Panc1 (cell line): Measurements from ENCODE around the gene C9orf152. TPM values are rescaled to one million over a fixed set of nuclear protein-coding genes. Genes with fewer than 3 reads are reported as not detected.

ENCODE experiments used
- ATAC-seq: fragments of 200-7000 bp; cut with Tn5 transposase; 2 replicates; pipeline ENCODE4 v1.9.1; 2020; ENCODE audit warnings: mild to moderate bottlenecking, moderate library complexity
- BruUV-seq: library from RNA; stranded (reverse); fragments of 400-500 nt; replicated peaks from 2 replicates; lab custom pipeline; 2021; lab: Mats Ljungman, UMichigan
- CTCF ChIA-PET: fragments of 300-600 bp; sonication (Branson Sonifier 250); formaldehyde crosslinking; loops from one replicate; lab custom pipeline; 2022; ENCODE audit warnings: antibody characterized with exemption; lab: Charles Lee
- POLR2A ChIA-PET: fragments of 300-600 bp; sonication (Branson Sonifier 250); formaldehyde crosslinking; loops from one replicate; lab custom pipeline; 2022; ENCODE audit warnings: antibody characterized with exemption; lab: Charles Lee
- DNase-seq: peaks from one replicate; pipeline ENCODE4 v3.0.0-alpha.2; 2010; ENCODE audit warnings: low read depth, low spot score
- H3K27ac ChIP-seq: 2 replicates; pipeline ENCODE4 v1.5.1; 2011; ENCODE audit warnings: mild to moderate bottlenecking, low read length, inconsistent platforms
- H3K27me3 ChIP-seq: fragments of 200-500 bp; sonication (Bioruptor generic); 2 replicates; pipeline ENCODE4 v1.6.0; 2014; ENCODE audit warnings: low read length, inconsistent platforms; ENCODE audit not compliant: control insufficient read depth, insufficient read depth
- H3K36me3 ChIP-seq: fragments of 200-500 bp; sonication (Bioruptor generic); 2 replicates; pipeline ENCODE4 v1.5.1; 2014; ENCODE audit warnings: inconsistent platforms, mild to moderate bottlenecking, low read length, moderate library complexity; ENCODE audit not compliant: control insufficient read depth, insufficient read depth
- H3K4me1 ChIP-seq: 2 replicates; pipeline ENCODE4 v1.5.1; 2011; ENCODE audit warnings: inconsistent platforms, mild to moderate bottlenecking, low read length, moderate library complexity; ENCODE audit not compliant: control insufficient read depth, insufficient read depth
- H3K4me3 ChIP-seq, 2 experiments: 2 replicates each; pipeline ENCODE4 v1.5.1; 2011 to 2012; ENCODE audit warnings: low read depth in 2 of 2, low read length in 2 of 2, mild to moderate bottlenecking in 2 of 2, inconsistent platforms in 1 of 2, moderate library complexity in 1 of 2
- H3K9me3 ChIP-seq: fragments of 200-500 bp; sonication (Bioruptor generic); 2 replicates; pipeline ENCODE4 v1.5.1; 2014; ENCODE audit warnings: low read depth, mild to moderate bottlenecking, inconsistent platforms, low read length, moderate library complexity; ENCODE audit not compliant: control insufficient read depth, insufficient read depth
- CTCF ChIP-seq: fragments of 450-650 bp; IDR thresholded peaks from 2 replicates; pipeline ENCODE4 v1.5.1; 2017; ENCODE audit warnings: mild to moderate bottlenecking
- POLR2AphosphoS5 ChIP-seq: IDR thresholded peaks from 2 replicates; pipeline ENCODE4 v1.6.1; 2012; ENCODE audit warnings: mild to moderate bottlenecking, low read depth, low read length, moderate library complexity
- REST ChIP-seq, 2 experiments: IDR thresholded peaks; 2 replicates each; pipeline ENCODE4 v1.6.1; 2011 to 2012; ENCODE audit warnings: low read depth in 2 of 2, control low read depth in 1 of 2, low read length in 1 of 2, mild to moderate bottlenecking in 1 of 2, moderate library complexity in 1 of 2; ENCODE audit not compliant: insufficient read depth in 1 of 2
- SIN3A ChIP-seq: IDR thresholded peaks from 2 replicates; pipeline ENCODE4 v1.6.1; 2012; ENCODE audit warnings: low read depth, mild to moderate bottlenecking, low read length, moderate library complexity, borderline replicate concordance; ENCODE audit not compliant: insufficient read depth
- TCF7L2 ChIP-seq: IDR thresholded peaks from 2 replicates; pipeline ENCODE4 v1.6.1; 2011; ENCODE audit warnings: mild to moderate bottlenecking, low read depth, low read length, inconsistent platforms
- in situ Hi-C: cut with HindIII; loops from 2 replicates; pipeline ENCODE4 v1.10.0; 2016; ENCODE audit warnings: low sequenced_read_pairs, low pct_unique_long_range_greater_than_20kb
- intact Hi-C: fragments of 100-400 bp; cut with micrococcal nuclease; formaldehyde crosslinking; loops from one replicate; pipeline ENCODE4 v1.10.0; 2022; ENCODE audit not compliant: unreplicated experiment
- total RNA-seq: library from RNA; stranded (reverse); gene quantifications from one replicate; pipeline ENCODE4 v1.2.1, GENCODE V29; 2021; ENCODE audit not compliant: unreplicated experiment

The C9orf152 gene
- total RNA-seq, 1 experiment from 2014 or later, result 0.10 TPM

GRCh38 chr9:110255034-110255462 lies 47.1 kb upstream of the C9orf152 start:
- ChIA-PET CTCF (no interaction called here), POLR2A (no interaction called here)
- no peak for TF ChIP-seq REST (IDR thresholded peaks at IDR 0.05; ENCODE audit: insufficient read depth in 1 of 2, low read depth in 2 of 2, low read length in 1 of 2)
- TF ChIP-seq SIN3A, result no peak
- TF ChIP-seq TCF7L2, result no peak
- no peak for TF ChIP-seq POLR2AphosphoS5
- TF ChIP-seq CTCF, result no peak
- Histone ChIP-seq H3K4me3 (peak overlapping the region; percentile 76 to 81), H3K9me3 (no peaks in the 10 kb centered on the region), H3K27ac (peak overlapping the region; percentile 75), H3K4me1 (peaks cover 15% of the 10 kb centered on the region), H3K27me3 (no peaks in the 10 kb centered on the region), H3K36me3 (peaks cover 3% of the 10 kb centered on the region)
- ATAC-seq (no peak), DNase-seq (no peak)
- in situ Hi-C loops, result no loop called here
- BruUV-seq, result no TSS peak
- intact Hi-C loops, result no loop called here

- POLR2A ChIA-PET, result no interaction called here
- ATAC-seq (no peak), DNase-seq (no peak)
- no TSS peak for BruUV-seq
- no peak for TF ChIP-seq SIN3A
- no peak for TF ChIP-seq TCF7L2
- TF ChIP-seq REST (IDR thresholded peaks at IDR 0.05; ENCODE audit: insufficient read depth in 1 of 2, low read depth in 2 of 2, low read length in 1 of 2), result no peak
- no peak for TF ChIP-seq POLR2AphosphoS5
- TF ChIP-seq CTCF, result no peak
- CTCF ChIA-PET, result no interaction called here
- Histone ChIP-seq H3K36me3 (peaks cover 3% of the 10 kb centered on the region), H3K27me3 (no peaks in the 10 kb centered on the region), H3K4me3 (peak overlapping the region; percentile 76 to 81), H3K4me1 (peaks cover 15% of the 10 kb centered on the region), H3K9me3 (no peaks in the 10 kb centered on the region), H3K27ac (peak overlapping the region; percentile 75; the same call in 1 of the 2 replicates)
- in situ Hi-C loops (no loop called here), intact Hi-C loops (no loop called here)
Observed at GRCh38 chr9:110254500-110254899, 46.5 kb upstream of the C9orf152 start.
